NT2/D1 (cell line): ENCODE data around the gene ACADS.
A peak's percentile ranks its signal among the peaks of the same experiment; 100 is the strongest.

ENCODE experiments used
- DNase-seq: peaks from one replicate; pipeline ENCODE4 v3.0.0-alpha.2; 2011; ENCODE audit warnings: low read depth, low spot score
- H3K27me3 ChIP-seq: 2 replicates; pipeline ENCODE4 v1.6.0; 2011; ENCODE audit warnings: mild to moderate bottlenecking; ENCODE audit not compliant: insufficient read length, insufficient read depth
- H3K36me3 ChIP-seq: 2 replicates; pipeline ENCODE4 v1.6.1; 2011; ENCODE audit warnings: mild to moderate bottlenecking, low read length, mixed read lengths; ENCODE audit not compliant: insufficient read depth, insufficient read length
- H3K4me1 ChIP-seq: 2 replicates; pipeline ENCODE4 v1.5.1; 2011; ENCODE audit not compliant: insufficient read depth, insufficient read length
- H3K4me3 ChIP-seq: 2 replicates; pipeline ENCODE4 v1.5.1; 2011; ENCODE audit warnings: low read depth; ENCODE audit not compliant: insufficient read length
- H3K9ac ChIP-seq: 2 replicates; pipeline ENCODE4 v1.6.0; 2011; ENCODE audit warnings: low read depth; ENCODE audit not compliant: insufficient read length
- H3K9me3 ChIP-seq: 2 replicates; pipeline ENCODE4 v1.5.1; 2011; ENCODE audit warnings: mild to moderate bottlenecking, low read length; ENCODE audit not compliant: insufficient read depth
- SUZ12 ChIP-seq: IDR thresholded peaks from 2 replicates; pipeline ENCODE4 v1.6.1; 2011; ENCODE audit not compliant: insufficient read length, insufficient read depth; ENCODE audit errors: extremely low read depth
- YY1 ChIP-seq: IDR thresholded peaks from 2 replicates; pipeline ENCODE4 v1.6.1; 2011; ENCODE audit not compliant: insufficient read length, insufficient read depth
- ZNF274 ChIP-seq: IDR thresholded peaks from 2 replicates; pipeline ENCODE4 v1.6.1; 2011; ENCODE audit warnings: mild to moderate bottlenecking, low read depth, low read length

The ACADS gene

GRCh38 chr12:120750806-120751205 is 25.2 kb downstream of the ACADS start:
- Histone ChIP-seq H3K4me1 (no peaks in the 10 kb centered on the region), H3K9ac (no peak overlapping the region), H3K4me3 (no peak overlapping the region), H3K36me3 (no peaks in the 10 kb centered on the region), H3K27me3 (no peaks in the 10 kb centered on the region), H3K9me3 (0 out of 2 replicates have a peak, but pooled peaks cover 10% of the 10 kb centered on the region)
- DNase-seq = no peak
- TF ChIP-seq SUZ12 (no peak), ZNF274 (no peak), YY1 (no peak)

GRCh38 chr12:120751389-120751788 is 25.8 kb downstream of the ACADS start:
- 0 out of 2 replicates have a peak, but pooled peaks cover 10% of the 10 kb centered on the region for H3K9me3 ChIP-seq
- no peak for DNase-seq
- H3K36me3 ChIP-seq = no peaks in the 10 kb centered on the region
- TF ChIP-seq SUZ12 = no peak
- TF ChIP-seq YY1 = no peak
- no peak for TF ChIP-seq ZNF274
- H3K4me3 ChIP-seq = no peak overlapping the region
- no peaks in the 10 kb centered on the region for H3K27me3 ChIP-seq
- H3K4me1 ChIP-seq = no peaks in the 10 kb centered on the region
- H3K9ac ChIP-seq = no peak overlapping the region

GRCh38 chr12:120754792-120755191 is 29.2 kb downstream of the ACADS start:
- no peak for TF ChIP-seq SUZ12
- TF ChIP-seq ZNF274 = no peak
- no peak for TF ChIP-seq YY1
- Histone ChIP-seq H3K36me3 (no peaks in the 10 kb centered on the region), H3K9ac (no peak overlapping the region), H3K4me1 (peaks cover 2% of the 10 kb centered on the region), H3K4me3 (no peak overlapping the region), H3K27me3 (no peaks in the 10 kb centered on the region), H3K9me3 (0 out of 2 replicates have a peak, but pooled peaks cover 10% of the 10 kb centered on the region)
- no peak for DNase-seq

GRCh38 chr12:120755269-120755668 is 29.6 kb downstream of the ACADS start:
- Histone ChIP-seq H3K9me3 (0 out of 2 replicates have a peak, but pooled peaks cover 10% of the 10 kb centered on the region), H3K9ac (no peak overlapping the region), H3K4me1 (peaks cover 7% of the 10 kb centered on the region), H3K27me3 (no peaks in the 10 kb centered on the region), H3K4me3 (no peak overlapping the region), H3K36me3 (no peaks in the 10 kb centered on the region)
- DNase-seq = no peak
- TF ChIP-seq YY1 (no peak), SUZ12 (no peak), ZNF274 (no peak)

- peaks cover 8% of the 10 kb centered on the region for H3K4me1 ChIP-seq
- no peak for TF ChIP-seq YY1
- no peak for TF ChIP-seq ZNF274
- no peak for TF ChIP-seq SUZ12
- H3K9me3 ChIP-seq = 0 out of 2 replicates have a peak, but pooled peaks cover 10% of the 10 kb centered on the region
- H3K9ac ChIP-seq = no peak overlapping the region
- DNase-seq = no peak
- H3K27me3 ChIP-seq = no peaks in the 10 kb centered on the region
- no peak overlapping the region for H3K4me3 ChIP-seq
- H3K36me3 ChIP-seq = peaks cover 10% of the 10 kb centered on the region
These were observed 31.7 kb downstream of the ACADS start for GRCh38 chr12:120757226-120757742.

GRCh38 chr12:120757949-120758348 is 32.3 kb downstream of the ACADS start:
- peaks cover 13% of the 10 kb centered on the region for H3K36me3 ChIP-seq
- H3K4me1 ChIP-seq = peaks cover 8% of the 10 kb centered on the region
- no peak overlapping the region for H3K4me3 ChIP-seq
- no peak for DNase-seq
- H3K9me3 ChIP-seq = 0 out of 2 replicates have a peak, but pooled peaks cover 10% of the 10 kb centered on the region
- H3K27me3 ChIP-seq = no peaks in the 10 kb centered on the region
- no peak overlapping the region for H3K9ac ChIP-seq
- TF ChIP-seq SUZ12 = no peak
- no peak for TF ChIP-seq ZNF274
- no peak for TF ChIP-seq YY1

GRCh38 chr12:120758798-120759590 is 33.4 kb downstream of the ACADS start:
- no peak overlapping the region for H3K4me3 ChIP-seq
- peak; percentile 33 for DNase-seq
- no peaks in the 10 kb centered on the region for H3K27me3 ChIP-seq
- H3K9me3 ChIP-seq = 0 out of 2 replicates have a peak, but pooled peaks cover 10% of the 10 kb centered on the region
- TF ChIP-seq YY1 (no peak), ZNF274 (no peak), SUZ12 (no peak)
- H3K36me3 ChIP-seq = peaks cover 22% of the 10 kb centered on the region
- H3K9ac ChIP-seq = no peak overlapping the region
- peaks cover 8% of the 10 kb centered on the region for H3K4me1 ChIP-seq
